SK-N-SH treated with all-trans-retinoic acid at 6 μM for 48 hours (cell line): ENCODE results near the gene RNF166.

ENCODE experiments used
- ATAC-seq: fragments of 200-7000 bp; cut with Tn5 transposase; 3 replicates; pipeline ENCODE4 v1.9.1; 2020; ENCODE audit warnings: mild to moderate bottlenecking, moderate library complexity
- ARNTL ChIP-seq: fragments of 450-650 bp; formaldehyde crosslinking; IDR thresholded peaks from 2 replicates; pipeline ENCODE4 v1.5.0; 2020; ENCODE audit warnings: low read depth, mild to moderate bottlenecking, moderate library complexity, borderline replicate concordance
- BACH2 ChIP-seq: fragments of 250-450 bp; sonication (Bioruptor Pico); IDR thresholded peaks from 2 replicates; pipeline ENCODE4 v1.9.0; 2021; ENCODE audit warnings: mild to moderate bottlenecking, borderline replicate concordance
- CSDC2 ChIP-seq: fragments of 250-450 bp; sonication (Bioruptor Pico); IDR thresholded peaks from 2 replicates; pipeline ENCODE4 v1.5.0; 2020; ENCODE audit warnings: mild to moderate bottlenecking, moderate library complexity
- ESRRG ChIP-seq: fragments of 250-450 bp; sonication (Bioruptor Pico); IDR thresholded peaks from 2 replicates; pipeline ENCODE4 v1.6.1; 2021; ENCODE audit warnings: mild to moderate bottlenecking
- ISL1 ChIP-seq: fragments of 250-450 bp; sonication (Bioruptor Pico); IDR thresholded peaks from 2 replicates; pipeline ENCODE4 v2.1.2; 2022; ENCODE audit warnings: mild to moderate bottlenecking, moderate library complexity
- OSR1 ChIP-seq: fragments of 250-450 bp; sonication (Bioruptor Pico); IDR thresholded peaks from 2 replicates; pipeline ENCODE4 v1.8.0; 2022; ENCODE audit warnings: moderate library complexity, mild to moderate bottlenecking, inconsistent platforms
- PPARA ChIP-seq: fragments of 250-450 bp; sonication (Bioruptor Pico); IDR thresholded peaks from 2 replicates; pipeline ENCODE4 v1.5.0; 2020; ENCODE audit warnings: mild to moderate bottlenecking, borderline replicate concordance
- SNAI2 ChIP-seq: fragments of 250-450 bp; sonication (Bioruptor Pico); IDR thresholded peaks from 2 replicates; pipeline ENCODE4 v1.5.0; 2020; ENCODE audit warnings: mild to moderate bottlenecking, moderate library complexity
- TCF4 ChIP-seq: fragments of 250-450 bp; sonication (Bioruptor Pico); IDR thresholded peaks from 2 replicates; pipeline ENCODE4 v1.8.0; 2021; ENCODE audit warnings: mild to moderate bottlenecking, moderate library complexity, borderline replicate concordance
- TOX ChIP-seq: fragments of 250-450 bp; sonication (Bioruptor Pico); IDR thresholded peaks from 2 replicates; pipeline ENCODE4 v1.8.0; 2021; ENCODE audit warnings: mild to moderate bottlenecking, moderate library complexity, borderline replicate concordance
- ZC3H10 ChIP-seq: fragments of 250-450 bp; sonication (Bioruptor Pico); IDR thresholded peaks from 2 replicates; pipeline ENCODE4 v1.5.1; 2021; ENCODE audit warnings: mild to moderate bottlenecking, moderate library complexity
- ZFP3 ChIP-seq: fragments of 250-450 bp; sonication (Bioruptor Pico); IDR thresholded peaks from 2 replicates; pipeline ENCODE4 v1.5.0; 2020; ENCODE audit warnings: mild to moderate bottlenecking, moderate library complexity
- ZFP30 ChIP-seq: fragments of 450-650 bp; formaldehyde crosslinking; IDR thresholded peaks from 2 replicates; pipeline ENCODE4 v1.5.0; 2022; ENCODE audit warnings: mild to moderate bottlenecking, moderate library complexity
- ZNF565 ChIP-seq: fragments of 450-650 bp; formaldehyde crosslinking; conservative IDR thresholded peaks from 2 replicates; pipeline ENCODE4 v1.5.0; 2020; ENCODE audit warnings: low read depth, mild to moderate bottlenecking, moderate library complexity
- ZNF70 ChIP-seq: fragments of 450-650 bp; formaldehyde crosslinking; IDR thresholded peaks from 2 replicates; pipeline ENCODE4 v1.5.0; 2020; ENCODE audit warnings: mild to moderate bottlenecking, moderate library complexity
- ZNF8 ChIP-seq: fragments of 450-650 bp; formaldehyde crosslinking; IDR thresholded peaks from 2 replicates; pipeline ENCODE4 v1.5.0; 2020; ENCODE audit warnings: mild to moderate bottlenecking, moderate library complexity
- TF ChIP-seq, protein P1 (sequence below): fragments of 250-450 bp; sonication (Bioruptor Pico); IDR thresholded peaks from 2 replicates; pipeline ENCODE4 v1.5.1; 2020; ENCODE audit warnings: low read depth, mild to moderate bottlenecking, moderate library complexity
- TF ChIP-seq, protein P2 (sequence below): fragments of 250-450 bp; sonication (Bioruptor Pico); IDR thresholded peaks from 2 replicates; pipeline ENCODE4 v1.5.1; 2021; ENCODE audit warnings: mild to moderate bottlenecking, moderate library complexity
- TF ChIP-seq, protein P3 (sequence below): fragments of 250-450 bp; sonication (Bioruptor Pico); IDR thresholded peaks from 2 replicates; pipeline ENCODE4 v1.8.0; 2020; ENCODE audit warnings: mild to moderate bottlenecking, moderate library complexity, borderline replicate concordance

The RNF166 gene

DNA sequence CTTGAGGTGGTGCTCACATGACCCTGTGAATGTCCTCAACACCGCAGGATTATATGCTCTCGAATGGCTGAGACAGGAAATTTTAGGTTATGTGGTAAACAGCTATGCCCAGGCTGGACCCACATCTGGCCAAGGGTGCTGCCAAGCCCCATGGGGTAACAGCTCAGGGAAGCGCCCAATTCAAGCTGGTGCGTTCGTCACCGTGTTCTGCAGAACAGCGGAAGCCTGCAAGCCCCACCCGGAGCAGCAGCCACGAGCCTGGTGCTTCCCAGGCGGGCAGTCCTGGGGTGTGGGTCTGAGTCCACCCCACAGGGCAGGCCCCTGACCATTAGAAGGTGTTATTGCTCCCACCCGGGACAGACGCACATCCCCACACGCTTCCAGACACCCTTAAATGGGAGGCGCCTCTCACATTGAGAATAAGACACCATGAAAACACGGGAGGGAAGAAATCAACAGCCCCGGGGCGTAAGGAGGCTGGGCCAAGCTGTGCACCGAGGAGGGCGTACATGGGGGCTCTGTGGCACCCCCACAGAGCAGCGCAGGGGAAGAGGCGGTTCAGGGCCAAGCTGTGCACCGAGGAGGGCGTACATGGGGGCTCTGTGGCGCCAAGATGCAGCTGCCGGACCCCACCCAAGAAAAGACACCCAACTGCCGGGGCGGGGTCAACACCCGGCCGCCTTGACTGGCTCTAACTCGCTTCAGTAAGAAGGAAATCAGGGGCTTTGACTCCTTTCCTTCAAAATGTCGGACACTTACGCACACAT, 52.4 kb downstream of the RNF166 start:
- ATAC-seq: no peak
- TF ChIP-seq ZFP3 (CRISPR knock-in tag): no peak
- no peak for TF ChIP-seq ZNF565
- TF ChIP-seq TCF4 (CRISPR knock-in tag): no peak
- no peak for TF ChIP-seq CSDC2 (CRISPR knock-in tag)

DNA sequence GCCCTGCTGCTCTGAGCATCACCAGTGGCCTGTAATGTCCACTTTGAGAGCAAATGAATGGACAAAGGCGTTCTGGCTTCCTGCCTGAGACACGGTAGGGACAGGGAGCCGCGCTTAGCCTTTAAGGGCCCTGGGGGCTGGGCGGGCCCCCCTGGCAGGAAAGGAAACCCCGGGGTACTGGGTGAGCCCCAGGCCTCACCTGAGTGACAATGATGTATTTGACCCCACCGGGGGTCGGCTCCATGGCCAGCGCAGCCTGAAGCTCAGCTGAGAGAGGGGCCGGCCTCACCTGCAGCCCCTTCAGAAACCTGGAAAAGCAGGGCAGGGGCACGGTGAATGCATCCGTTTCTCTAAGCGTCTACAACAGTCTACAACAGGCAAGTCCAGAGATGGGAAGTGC, 53.1 kb downstream of the RNF166 start:
- no peak for ATAC-seq
- TF ChIP-seq ZC3H10 (no peak), ESRRG (CRISPR knock-in tag) (no peak), ZNF70 (CRISPR knock-in tag) (no peak), OSR1 (no peak), ZNF8 (CRISPR knock-in tag) (no peak), ISL1 (CRISPR knock-in tag) (no peak)
- TF ChIP-seq, all 23 proteins: peak for 0

DNA sequence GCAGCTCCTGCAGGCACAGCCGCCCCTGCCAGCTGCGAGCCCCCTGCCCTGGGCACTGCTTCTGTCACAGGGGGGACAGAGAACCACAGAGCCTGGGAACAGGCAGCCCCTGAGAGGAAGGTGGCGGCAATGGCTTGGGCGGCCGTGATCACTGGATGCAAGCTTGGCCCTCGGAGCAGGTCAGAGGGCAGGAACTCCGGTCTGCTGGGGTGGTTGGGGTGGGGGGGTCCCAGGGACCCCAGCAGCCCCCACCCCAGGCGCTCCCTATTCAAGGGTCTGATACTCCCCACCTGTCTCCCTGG, 53.5 kb downstream of the RNF166 start:
- TF ChIP-seq, protein P1, sequence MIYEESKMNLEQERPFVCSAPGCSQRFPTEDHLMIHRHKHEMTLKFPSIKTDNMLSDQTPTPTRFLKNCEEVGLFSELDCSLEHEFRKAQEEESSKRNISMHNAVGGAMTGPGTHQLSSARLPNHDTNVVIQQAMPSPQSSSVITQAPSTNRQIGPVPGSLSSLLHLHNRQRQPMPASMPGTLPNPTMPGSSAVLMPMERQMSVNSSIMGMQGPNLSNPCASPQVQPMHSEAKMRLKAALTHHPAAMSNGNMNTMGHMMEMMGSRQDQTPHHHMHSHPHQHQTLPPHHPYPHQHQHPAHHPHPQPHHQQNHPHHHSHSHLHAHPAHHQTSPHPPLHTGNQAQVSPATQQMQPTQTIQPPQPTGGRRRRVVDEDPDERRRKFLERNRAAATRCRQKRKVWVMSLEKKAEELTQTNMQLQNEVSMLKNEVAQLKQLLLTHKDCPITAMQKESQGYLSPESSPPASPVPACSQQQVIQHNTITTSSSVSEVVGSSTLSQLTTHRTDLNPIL (CRISPR knock-in tag): no peak
- TF ChIP-seq ZNF70 (CRISPR knock-in tag) (no peak), SNAI2 (CRISPR knock-in tag) (no peak), BACH2 (no peak), ESRRG (CRISPR knock-in tag) (no peak), ARNTL (CRISPR knock-in tag) (no peak), ZFP30 (CRISPR knock-in tag) (no peak), CSDC2 (CRISPR knock-in tag) (no peak), ZNF8 (CRISPR knock-in tag) (no peak), TOX (CRISPR knock-in tag) (no peak)
- TF ChIP-seq, protein P2, sequence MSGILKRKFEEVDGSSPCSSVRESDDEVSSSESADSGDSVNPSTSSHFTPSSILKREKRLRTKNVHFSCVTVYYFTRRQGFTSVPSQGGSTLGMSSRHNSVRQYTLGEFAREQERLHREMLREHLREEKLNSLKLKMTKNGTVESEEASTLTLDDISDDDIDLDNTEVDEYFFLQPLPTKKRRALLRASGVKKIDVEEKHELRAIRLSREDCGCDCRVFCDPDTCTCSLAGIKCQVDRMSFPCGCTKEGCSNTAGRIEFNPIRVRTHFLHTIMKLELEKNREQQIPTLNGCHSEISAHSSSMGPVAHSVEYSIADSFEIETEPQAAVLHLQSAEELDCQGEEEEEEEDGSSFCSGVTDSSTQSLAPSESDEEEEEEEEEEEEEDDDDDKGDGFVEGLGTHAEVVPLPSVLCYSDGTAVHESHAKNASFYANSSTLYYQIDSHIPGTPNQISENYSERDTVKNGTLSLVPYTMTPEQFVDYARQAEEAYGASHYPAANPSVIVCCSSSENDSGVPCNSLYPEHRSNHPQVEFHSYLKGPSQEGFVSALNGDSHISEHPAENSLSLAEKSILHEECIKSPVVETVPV (CRISPR knock-in tag): no peak
- TF ChIP-seq, protein P3, sequence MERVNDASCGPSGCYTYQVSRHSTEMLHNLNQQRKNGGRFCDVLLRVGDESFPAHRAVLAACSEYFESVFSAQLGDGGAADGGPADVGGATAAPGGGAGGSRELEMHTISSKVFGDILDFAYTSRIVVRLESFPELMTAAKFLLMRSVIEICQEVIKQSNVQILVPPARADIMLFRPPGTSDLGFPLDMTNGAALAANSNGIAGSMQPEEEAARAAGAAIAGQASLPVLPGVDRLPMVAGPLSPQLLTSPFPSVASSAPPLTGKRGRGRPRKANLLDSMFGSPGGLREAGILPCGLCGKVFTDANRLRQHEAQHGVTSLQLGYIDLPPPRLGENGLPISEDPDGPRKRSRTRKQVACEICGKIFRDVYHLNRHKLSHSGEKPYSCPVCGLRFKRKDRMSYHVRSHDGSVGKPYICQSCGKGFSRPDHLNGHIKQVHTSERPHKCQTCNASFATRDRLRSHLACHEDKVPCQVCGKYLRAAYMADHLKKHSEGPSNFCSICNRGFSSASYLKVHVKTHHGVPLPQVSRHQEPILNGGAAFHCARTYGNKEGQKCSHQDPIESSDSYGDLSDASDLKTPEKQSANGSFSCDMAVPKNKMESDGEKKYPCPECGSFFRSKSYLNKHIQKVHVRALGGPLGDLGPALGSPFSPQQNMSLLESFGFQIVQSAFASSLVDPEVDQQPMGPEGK (CRISPR knock-in tag): no peak
- no peak for ATAC-seq

DNA sequence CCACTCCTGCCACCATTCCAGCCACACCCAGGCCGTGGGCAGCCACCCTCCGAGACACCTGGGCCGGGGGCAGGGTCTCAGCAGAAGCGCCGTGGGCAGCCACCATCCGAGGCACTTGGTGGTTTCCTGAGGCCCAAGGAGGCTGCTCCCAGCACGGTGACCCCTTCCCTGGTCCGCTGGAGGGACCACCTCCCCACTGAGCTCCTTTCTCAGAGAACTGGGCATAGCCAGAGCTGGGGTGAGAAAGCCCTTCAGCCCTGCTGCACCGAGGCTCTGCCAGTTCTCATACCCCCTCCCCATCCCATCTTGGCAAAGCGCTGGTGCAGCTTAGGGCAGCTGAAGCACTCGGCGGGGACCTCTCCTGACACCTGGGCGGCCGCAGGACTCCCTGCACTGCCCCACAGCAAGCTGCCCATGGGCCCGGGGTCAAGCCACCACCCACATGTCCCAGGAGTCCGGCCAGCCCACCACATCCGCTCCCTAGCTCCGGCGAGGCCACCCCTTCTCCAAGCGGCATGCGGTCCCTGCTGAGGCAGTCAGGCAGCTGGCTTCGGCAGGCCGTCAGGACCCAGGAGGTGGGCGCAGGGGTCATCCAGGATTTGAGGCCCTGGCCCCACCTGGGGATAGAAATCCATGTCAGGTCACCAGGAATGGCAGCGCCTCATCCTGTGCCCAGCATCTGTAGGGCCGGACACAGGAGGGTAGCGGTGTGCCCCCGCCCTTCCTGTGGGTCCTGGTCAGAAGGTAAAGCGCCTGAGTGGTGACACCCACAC, 54.0 kb downstream of the RNF166 start:
- ATAC-seq: no peak
- TF ChIP-seq ZNF70 (CRISPR knock-in tag) (no peak), TOX (CRISPR knock-in tag) (no peak), TCF4 (CRISPR knock-in tag) (no peak), PPARA (no peak), ZC3H10 (no peak), ARNTL (CRISPR knock-in tag) (no peak), CSDC2 (CRISPR knock-in tag) (no peak), ESRRG (CRISPR knock-in tag) (no peak), ZFP30 (CRISPR knock-in tag) (no peak), ZFP3 (CRISPR knock-in tag) (no peak), ISL1 (CRISPR knock-in tag) (no peak)
- TF ChIP-seq, protein P2 (CRISPR knock-in tag): no peak
